Measurements from ENCODE around the gene RPS19BP1.

The RPS19BP1 gene

GRCh38 chr22:39570665-39571064, 38.1 kb upstream of the RPS19BP1 start, which contains the start of gene CACNA1I:
Gene CACNA1I (plus strand): TSS chr22:39570753. CDS start chr22:39570753, 0 bp downstream.
- no peaks in the 10 kb centered on the region for H3K36me3 ChIP-seq

GRCh38 chr22:39570226-39570625, 37.7 kb upstream of the RPS19BP1 start:
- no peaks in the 10 kb centered on the region for H3K36me3 ChIP-seq
- H3K4me3 ChIP-seq (ENCODE audit: low read depth in 1 of 2, low read length in 1 of 2), result no peak overlapping the region
- H3K27ac ChIP-seq, result no peak overlapping the region
- H3K9me3 ChIP-seq, result no peaks in the 10 kb centered on the region
- H3K4me1 ChIP-seq (ENCODE audit: control insufficient read depth in 1 of 2, insufficient read depth in 1 of 2, low read depth in 1 of 2, low read length in 1 of 2), result no peaks in the 10 kb centered on the region
- peaks cover 11% of the 10 kb centered on the region for H3K27me3 ChIP-seq
- TF ChIP-seq CTCF (IDR thresholded peaks at IDR 0.05), result no peak

More at GRCh38 chr22:39570665-39571064, 38.1 kb upstream of the RPS19BP1 start, which contains the start of gene CACNA1I:
- H3K4me3 ChIP-seq (ENCODE audit: low read depth in 1 of 2, low read length in 1 of 2), result no peak within 1 kb of the TSS
- no peaks in the 10 kb centered on the region for H3K9me3 ChIP-seq
- no peaks in the 10 kb centered on the region for H3K4me1 ChIP-seq (ENCODE audit: control insufficient read depth in 1 of 2, insufficient read depth in 1 of 2, low read depth in 1 of 2, low read length in 1 of 2)
- H3K27ac ChIP-seq, result no peak within 1 kb of the TSS
- H3K27me3 ChIP-seq, result peaks cover 11% of the 10 kb centered on the region
- no peak for TF ChIP-seq CTCF (IDR thresholded peaks at IDR 0.05)

- H3K36me3 ChIP-seq, result no peaks in the 10 kb centered on the region
- TF ChIP-seq CTCF (IDR thresholded peaks at IDR 0.05), result no peak
- peaks cover 11% of the 10 kb centered on the region for H3K27me3 ChIP-seq
- H3K4me1 ChIP-seq (ENCODE audit: control insufficient read depth in 1 of 2, insufficient read depth in 1 of 2, low read depth in 1 of 2, low read length in 1 of 2), result no peaks in the 10 kb centered on the region
- no peak overlapping the region for H3K27ac ChIP-seq
- no peak overlapping the region for H3K4me3 ChIP-seq (ENCODE audit: low read depth in 1 of 2, low read length in 1 of 2)
- H3K9me3 ChIP-seq, result no peaks in the 10 kb centered on the region
Observed at GRCh38 chr22:39569066-39569465, 36.5 kb upstream of the RPS19BP1 start.

GRCh38 chr22:39568278-39568981, 35.9 kb upstream of the RPS19BP1 start:
- H3K9me3 ChIP-seq, result no peaks in the 10 kb centered on the region
- peaks cover 11% of the 10 kb centered on the region for H3K27me3 ChIP-seq
- no peak overlapping the region for H3K4me3 ChIP-seq (ENCODE audit: low read depth in 1 of 2, low read length in 1 of 2)
- no peaks in the 10 kb centered on the region for H3K4me1 ChIP-seq (ENCODE audit: control insufficient read depth in 1 of 2, insufficient read depth in 1 of 2, low read depth in 1 of 2, low read length in 1 of 2)
- no peak overlapping the region for H3K27ac ChIP-seq
- H3K36me3 ChIP-seq, result no peaks in the 10 kb centered on the region
- TF ChIP-seq CTCF (IDR thresholded peaks at IDR 0.05), result no peak

- H3K36me3 ChIP-seq, result no peaks in the 10 kb centered on the region
- no peak overlapping the region for H3K4me3 ChIP-seq (ENCODE audit: low read depth in 1 of 2, low read length in 1 of 2)
- no peak overlapping the region for H3K27ac ChIP-seq
- peaks cover 22% of the 10 kb centered on the region for H3K27me3 ChIP-seq
- no peaks in the 10 kb centered on the region for H3K4me1 ChIP-seq (ENCODE audit: control insufficient read depth in 1 of 2, insufficient read depth in 1 of 2, low read depth in 1 of 2, low read length in 1 of 2)
- no peaks in the 10 kb centered on the region for H3K9me3 ChIP-seq
- no peak for TF ChIP-seq CTCF (IDR thresholded peaks at IDR 0.05)
Observed at GRCh38 chr22:39567135-39567946, 34.8 kb upstream of the RPS19BP1 start.
